IMR-90 (cell line): Measurements from ENCODE around the gene AFDN. TPM values are rescaled to one million over a fixed set of nuclear protein-coding genes. Genes with fewer than 3 reads are reported as not detected.

Experiments
- ATAC-seq: fragments of 200-7000 bp; cut with Tn5 transposase; 2 replicates; pipeline ENCODE4 v1.9.1; 2020; ENCODE audit warnings: low read depth, mild to moderate bottlenecking, moderate library complexity
- BruUV-seq: library from RNA; stranded (reverse); fragments of 400-500 nt; replicated peaks from 2 replicates; lab custom pipeline; 2021; lab: Mats Ljungman, UMichigan
- CTCF ChIA-PET: fragments of 300-600 bp; formaldehyde crosslinking; extraction: SDS; loops from one replicate; lab custom pipeline; 2021; ENCODE audit warnings: antibody characterized with exemption; lab: Yijun Ruan, JAX
- POLR2A ChIA-PET: fragments of 300-600 bp; sonication (Branson Sonifier 250); formaldehyde crosslinking; loops from one replicate; lab custom pipeline; 2022; ENCODE audit warnings: antibody characterized with exemption; ENCODE audit not compliant: unreplicated experiment; lab: Charles Lee
- DNase-seq: peaks from one replicate; pipeline ENCODE4 v3.0.0; 2013
- H2AFZ ChIP-seq: replicated peaks from 2 replicates; pipeline ENCODE3; 2013; ENCODE audit warnings: low read length, mild to moderate bottlenecking; ENCODE audit not compliant: poor library complexity
- H2AK5ac ChIP-seq: 2 replicates; pipeline ENCODE4 v1.6.1; 2013; ENCODE audit warnings: low read depth, low read length, inconsistent platforms
- H2AK9ac ChIP-seq: replicated peaks from 2 replicates; pipeline ENCODE3; 2013; ENCODE audit warnings: mild to moderate bottlenecking, low read depth, low read length, moderate library complexity; ENCODE audit not compliant: poor library complexity
- H2BK120ac ChIP-seq: 2 replicates; pipeline ENCODE4 v1.6.1; 2013; ENCODE audit warnings: low read depth, low read length, inconsistent platforms
- H2BK15ac ChIP-seq: 3 replicates; pipeline ENCODE4 v1.6.1; 2013; ENCODE audit warnings: low read depth, low read length, inconsistent platforms
- H2BK20ac ChIP-seq: 2 replicates; pipeline ENCODE4 v1.6.1; 2013; ENCODE audit warnings: low read depth, mild to moderate bottlenecking, inconsistent platforms, low read length, moderate library complexity
- H2BK5ac ChIP-seq: 2 replicates; pipeline ENCODE4 v1.6.1; 2013; ENCODE audit warnings: mild to moderate bottlenecking, low read depth, low read length, inconsistent platforms; ENCODE audit not compliant: poor library complexity, severe bottlenecking
- H3K14ac ChIP-seq: replicated peaks from 2 replicates; pipeline ENCODE4 v1.6.1; 2013; ENCODE audit warnings: low read depth, low read length, inconsistent platforms
- H3K18ac ChIP-seq: 2 replicates; pipeline ENCODE4 v1.6.1; 2013; ENCODE audit warnings: low read depth, low read length, control low read depth
- H3K23ac ChIP-seq: 2 replicates; pipeline ENCODE4 v1.6.1; 2013; ENCODE audit warnings: low read depth, low read length, inconsistent platforms
- H3K27ac ChIP-seq: 2 replicates; pipeline ENCODE4 v1.5.1; 2013; ENCODE audit warnings: mild to moderate bottlenecking, control low read depth, low read length; ENCODE audit not compliant: insufficient read depth
- H3K27me3 ChIP-seq: 2 replicates; pipeline ENCODE4 v1.6.1; 2013; ENCODE audit warnings: low read length; ENCODE audit not compliant: control insufficient read depth, insufficient read depth
- H3K36me3 ChIP-seq: 2 replicates; pipeline ENCODE4 v1.6.1; 2013; ENCODE audit warnings: low read length, mixed read lengths; ENCODE audit not compliant: control insufficient read depth, insufficient read depth
- H3K4ac ChIP-seq: 2 replicates; pipeline ENCODE4 v1.6.1; 2013; ENCODE audit warnings: low read depth, low read length, inconsistent platforms
- H3K4me1 ChIP-seq: 2 replicates; pipeline ENCODE4 v1.6.1; 2013; ENCODE audit warnings: low read length, mixed read lengths; ENCODE audit not compliant: control insufficient read depth, insufficient read depth
- H3K4me2 ChIP-seq: 2 replicates; pipeline ENCODE4 v1.6.1; 2013; ENCODE audit warnings: low read depth, mild to moderate bottlenecking, control low read depth, low read length, moderate library complexity
- H3K4me3 ChIP-seq: 2 replicates; pipeline ENCODE4 v1.5.1; 2013; ENCODE audit warnings: low read depth, mild to moderate bottlenecking, control low read depth, low read length, moderate library complexity; ENCODE audit not compliant: insufficient read depth
- H3K56ac ChIP-seq: 2 replicates; pipeline ENCODE4 v1.6.1; 2013; ENCODE audit warnings: low read length, inconsistent platforms; ENCODE audit not compliant: insufficient read depth; ENCODE audit errors: extremely low read depth
- H3K79me1 ChIP-seq, 2 experiments: 2 replicates each; pipeline ENCODE4 v1.6.1; 2013; ENCODE audit warnings: low read length in 2 of 2, inconsistent platforms in 1 of 2, low read depth in 1 of 2
- H3K9ac ChIP-seq: 2 replicates; pipeline ENCODE4 v1.6.1; 2013; ENCODE audit warnings: low read depth, low read length, control low read depth
- H3K9me1 ChIP-seq: 2 replicates; pipeline ENCODE4 v1.6.1; 2013; ENCODE audit warnings: low read length, inconsistent platforms; ENCODE audit not compliant: insufficient read depth
- H3K9me3 ChIP-seq: 2 replicates; pipeline ENCODE4 v1.6.1; 2013; ENCODE audit warnings: low read length; ENCODE audit not compliant: control insufficient read depth, insufficient read depth
- H4K20me1 ChIP-seq: 2 replicates; pipeline ENCODE4 v1.6.1; 2013; ENCODE audit warnings: low read length, inconsistent platforms; ENCODE audit not compliant: insufficient read depth
- H4K5ac ChIP-seq: 2 replicates; pipeline ENCODE4 v1.6.1; 2013; ENCODE audit warnings: mild to moderate bottlenecking, low read depth, low read length, control low read depth
- H4K8ac ChIP-seq, 2 experiments: 2 replicates each; pipeline ENCODE4 v1.6.1; 2013; ENCODE audit warnings: low read depth in 2 of 2, low read length in 2 of 2, control low read depth in 1 of 2, inconsistent platforms in 1 of 2
- H4K91ac ChIP-seq: 2 replicates; pipeline ENCODE4 v1.6.1; 2013; ENCODE audit warnings: low read depth, low read length, inconsistent platforms; ENCODE audit not compliant: insufficient read depth
- CEBPB ChIP-seq: IDR thresholded peaks from 2 replicates; pipeline ENCODE4 v1.6.1; 2012; ENCODE audit warnings: low read depth, low read length, improper control_type of control experiment
- MAFK ChIP-seq: IDR thresholded peaks from 2 replicates; pipeline ENCODE4 v1.6.1; 2012; ENCODE audit warnings: low read depth, low read length, improper control_type of control experiment
- MXI1 ChIP-seq: IDR thresholded peaks from 2 replicates; pipeline ENCODE4 v1.6.1; 2012; ENCODE audit warnings: low read depth, mild to moderate bottlenecking, low read length, moderate library complexity, borderline replicate concordance
- RFX5 ChIP-seq: IDR thresholded peaks from 2 replicates; pipeline ENCODE4 v1.8.0; 2012; ENCODE audit warnings: low read depth, mild to moderate bottlenecking, low read length, moderate library complexity
- SMC3 ChIP-seq: fragments of 150-350 bp; IDR thresholded peaks from 2 replicates; pipeline ENCODE4 v1.6.1; 2016; ENCODE audit warnings: low read depth, mild to moderate bottlenecking, antibody characterized with exemption, low read length, moderate library complexity
- WGBS, 2 experiments: methylation state at CpG; one replicate each; pipeline versions ENCODE4 v1.1.5 to v1.1.7; 2013; ENCODE audit warnings: missing lambda C conversion rate in 2 of 2; ENCODE audit not compliant: insufficient read length in 1 of 2; ENCODE audit errors: extremely low coverage in 2 of 2; 5-methylcytosine and 5-hydroxymethylcytosine counted together
- dilution Hi-C: fragments of 300-500 bp; cut with HindIII; formaldehyde crosslinking; loops from one replicate; pipeline ENCODE4 v1.14.3; 2018; ENCODE audit warnings: low sequenced_read_pairs; ENCODE audit not compliant: unreplicated experiment
- in situ Hi-C: fragments of 300-500 bp; cut with MboI; formaldehyde crosslinking; loops from 3 replicates; pipeline ENCODE4 v1.14.3; 2019; ENCODE audit warnings: low sequenced_read_pairs, inconsistent platforms, mixed read lengths
- intact Hi-C: fragments of 100-400 bp; cut with micrococcal nuclease; formaldehyde crosslinking; loops from 2 replicates; pipeline ENCODE4 v1.10.0; 2022
- polyA plus RNA-seq, 3 experiments: library from polyadenylated mRNA; depleted of rRNA; stranded (reverse); fragments of >200 nt; gene quantifications; 2 replicates each; pipeline ENCODE4 v1.2.3, GENCODE V29; 2012; ENCODE audit warnings: low replicate concordance in 1 of 3
- total RNA-seq: library from RNA; depleted of rRNA; stranded (reverse); fragments of >200 nt; gene quantifications from 2 replicates; pipeline ENCODE4 v1.2.3, GENCODE V29; 2012
- TF ChIP-seq, protein P1 (sequence below): fragments of 150-350 bp; IDR thresholded peaks from 2 replicates; pipeline ENCODE4 v1.6.1; 2017; ENCODE audit warnings: mild to moderate bottlenecking, antibody characterized with exemption, low read length, low read depth

Gene AFDN
- total and polyA plus RNA-seq, 2 of the 4 experiments (the other 2 are of a cell fraction) = 11.6 to 20.8 TPM

- Histone ChIP-seq H3K56ac (no peak overlapping the region), H3K4me3 (no peak overlapping the region), H4K20me1 (no peaks in the 10 kb centered on the region), H3K4me1 (peaks cover 2% of the 10 kb centered on the region), H3K9ac (no peak overlapping the region), H3K27me3 (peaks cover 2% of the 10 kb centered on the region; the same call in 1 of the 2 replicates), H3K79me1 (no peaks in the 10 kb centered on the region), H3K14ac (no peak overlapping the region), H3K4ac (no peak overlapping the region), H3K18ac (no peak overlapping the region), H2BK5ac (no peak overlapping the region), H3K9me3 (no peaks in the 10 kb centered on the region), H2AK5ac (no peak overlapping the region), H4K8ac (no peak overlapping the region), H2AK9ac (no peak overlapping the region), H3K23ac (no peak overlapping the region), H4K5ac (no peak overlapping the region), H2AFZ (no peak overlapping the region), H2BK120ac (no peak overlapping the region), H3K27ac (no peak overlapping the region), H3K4me2 (no peak overlapping the region), H4K91ac (no peak overlapping the region), H2BK20ac (no peak overlapping the region), H3K9me1 (no peaks in the 10 kb centered on the region), H3K36me3 (no peaks in the 10 kb centered on the region), H2BK15ac (no peak overlapping the region)
- BruUV-seq = no TSS peak
- POLR2A ChIA-PET = no interaction called here
- TF ChIP-seq RFX5 = no peak
- TF ChIP-seq SMC3 = no peak
- TF ChIP-seq MXI1 = no peak
- TF ChIP-seq CEBPB = no peak
- no peak for TF ChIP-seq MAFK
- TF ChIP-seq, protein P1, sequence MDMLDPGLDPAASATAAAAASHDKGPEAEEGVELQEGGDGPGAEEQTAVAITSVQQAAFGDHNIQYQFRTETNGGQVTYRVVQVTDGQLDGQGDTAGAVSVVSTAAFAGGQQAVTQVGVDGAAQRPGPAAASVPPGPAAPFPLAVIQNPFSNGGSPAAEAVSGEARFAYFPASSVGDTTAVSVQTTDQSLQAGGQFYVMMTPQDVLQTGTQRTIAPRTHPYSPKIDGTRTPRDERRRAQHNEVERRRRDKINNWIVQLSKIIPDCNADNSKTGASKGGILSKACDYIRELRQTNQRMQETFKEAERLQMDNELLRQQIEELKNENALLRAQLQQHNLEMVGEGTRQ = no peak
- DNase-seq (no peak), ATAC-seq (no peak)
- CTCF ChIA-PET = no interaction called here
- WGBS, 2 experiments = 90% methylated on average over 2 of the region's 7 CpGs; no CpG with 5 or more reads in 1 of the 2 experiments
- in situ Hi-C loops = no loop called here
- intact Hi-C loops = no loop called here
- dilution Hi-C loops = no loop called here
Observed at GRCh38 chr6:167981916-167982462, 155.3 kb downstream of the AFDN start.
